ENCODE results near the gene DISC1.
"Not testable (repeated sequence)": the region's sequence is repeated elsewhere in the genome, so short reads cannot be mapped to it uniquely, and the experiment has no call there.

DISC1 gene

DNA sequence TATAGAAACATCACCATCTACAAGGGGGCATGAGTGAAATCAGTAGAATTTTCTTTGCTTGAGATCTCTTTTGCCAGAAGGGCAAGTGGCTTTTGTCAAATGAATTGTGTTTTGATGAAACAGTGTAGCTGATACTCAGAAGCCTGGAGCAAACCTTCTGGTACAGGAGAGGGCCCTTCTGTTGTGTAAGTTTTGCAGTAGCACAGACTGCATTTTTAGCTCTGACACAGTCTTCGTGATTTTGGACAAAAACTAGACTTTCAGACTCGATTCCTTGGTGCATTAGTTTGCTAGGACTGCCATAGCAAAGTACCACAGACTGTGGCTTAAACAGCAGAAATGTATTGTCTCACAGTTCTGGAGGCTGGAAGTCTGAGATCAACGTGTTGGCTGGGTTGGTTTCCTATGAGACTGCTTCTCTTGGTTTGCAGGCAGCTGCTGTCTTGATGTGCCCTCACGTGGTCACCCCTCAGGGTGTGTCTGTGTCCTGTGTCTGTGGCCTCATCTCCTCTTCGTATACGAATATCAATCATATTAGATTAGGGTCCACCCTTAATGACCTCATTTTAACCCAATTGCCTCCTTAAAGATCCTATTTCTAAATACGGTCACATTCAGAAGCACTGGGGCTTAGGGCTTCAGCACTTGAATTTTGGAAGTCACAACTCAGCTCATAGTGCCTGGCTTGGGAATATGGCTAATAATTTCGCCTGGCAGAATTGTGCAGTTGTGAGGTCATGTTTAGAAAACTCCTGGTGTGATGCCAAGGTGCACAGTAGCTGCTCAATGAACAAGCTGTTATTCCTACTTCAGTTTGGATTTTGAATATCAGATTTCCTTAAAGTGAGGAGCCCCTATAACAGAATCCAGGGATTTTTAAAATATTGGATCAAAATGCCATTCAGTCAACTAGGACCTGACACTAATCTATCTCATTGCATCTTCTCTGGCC, 21.2 kb upstream of the DISC1 start:
- in situ Hi-C loops (cut with MboI; ENCODE audit: low sequenced_read_pairs): no loop called here

DNA sequence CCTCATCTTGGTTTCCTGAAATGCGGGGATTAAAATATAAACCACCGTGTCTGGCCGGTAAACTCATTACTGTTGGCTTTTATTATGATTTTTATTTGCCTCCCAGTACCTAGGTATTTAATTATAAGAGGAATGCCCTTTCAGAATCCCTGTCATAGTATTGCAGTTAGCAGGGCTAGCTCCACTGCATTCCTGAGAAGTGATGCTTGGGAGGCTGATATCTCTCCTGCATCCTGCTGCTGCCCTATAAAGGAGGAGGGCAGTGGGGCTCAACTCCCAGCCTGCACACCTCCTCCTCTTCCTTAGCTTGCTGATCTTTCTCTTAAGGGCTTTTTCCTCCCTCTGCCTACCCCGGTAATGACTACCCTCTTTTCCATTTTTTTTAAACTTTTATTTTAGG, 19.9 kb upstream of the DISC1 start:
- in situ Hi-C loops (cut with MboI; ENCODE audit: low sequenced_read_pairs): no loop called here

DNA sequence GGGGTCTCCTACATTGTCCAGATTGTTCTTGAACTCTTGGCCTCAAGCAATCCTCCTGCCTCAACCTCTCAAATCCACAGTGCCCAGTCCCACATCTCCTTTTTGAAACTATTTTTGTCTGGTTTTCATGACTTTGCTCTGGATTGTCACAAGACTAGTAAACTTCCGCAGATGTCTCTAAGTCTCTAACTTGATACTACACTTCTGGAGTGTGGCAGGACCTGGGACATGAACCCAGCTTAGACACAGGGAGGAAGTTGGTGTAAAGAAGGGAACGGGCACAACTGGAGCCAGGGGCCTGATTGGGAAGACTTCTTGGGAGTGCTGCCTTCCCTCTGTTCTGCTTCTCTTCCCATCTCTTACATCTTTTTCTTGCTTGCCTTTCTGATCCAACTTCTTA, 16.2 kb upstream of the DISC1 start:
- in situ Hi-C loops (cut with MboI; ENCODE audit: low sequenced_read_pairs): no loop called here

GRCh38 chr1:231611111-231611510, 15.5 kb upstream of the DISC1 start:
- in situ Hi-C loops (cut with MboI; ENCODE audit: low sequenced_read_pairs): no loop called here

DNA sequence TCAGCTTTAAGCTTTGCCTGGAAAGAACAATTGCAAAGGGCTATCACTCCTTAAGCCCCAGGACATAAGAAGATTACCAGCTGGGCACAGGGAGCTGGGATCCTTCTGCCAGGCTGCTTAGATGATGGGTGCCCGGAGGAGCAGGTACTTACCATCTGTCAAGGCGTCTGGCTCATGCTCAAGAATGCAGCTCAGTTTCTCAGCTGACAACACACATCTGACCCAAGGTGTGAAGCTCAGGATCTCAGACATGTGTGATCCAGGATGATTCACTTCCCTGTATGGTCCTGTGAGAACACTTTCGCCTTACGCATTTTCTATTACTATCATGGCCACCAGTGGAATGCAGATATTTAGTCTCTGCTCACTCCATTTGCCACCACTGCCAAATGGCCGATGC, 14.7 kb upstream of the DISC1 start:
- in situ Hi-C loops (cut with MboI; ENCODE audit: low sequenced_read_pairs): no loop called here

DNA sequence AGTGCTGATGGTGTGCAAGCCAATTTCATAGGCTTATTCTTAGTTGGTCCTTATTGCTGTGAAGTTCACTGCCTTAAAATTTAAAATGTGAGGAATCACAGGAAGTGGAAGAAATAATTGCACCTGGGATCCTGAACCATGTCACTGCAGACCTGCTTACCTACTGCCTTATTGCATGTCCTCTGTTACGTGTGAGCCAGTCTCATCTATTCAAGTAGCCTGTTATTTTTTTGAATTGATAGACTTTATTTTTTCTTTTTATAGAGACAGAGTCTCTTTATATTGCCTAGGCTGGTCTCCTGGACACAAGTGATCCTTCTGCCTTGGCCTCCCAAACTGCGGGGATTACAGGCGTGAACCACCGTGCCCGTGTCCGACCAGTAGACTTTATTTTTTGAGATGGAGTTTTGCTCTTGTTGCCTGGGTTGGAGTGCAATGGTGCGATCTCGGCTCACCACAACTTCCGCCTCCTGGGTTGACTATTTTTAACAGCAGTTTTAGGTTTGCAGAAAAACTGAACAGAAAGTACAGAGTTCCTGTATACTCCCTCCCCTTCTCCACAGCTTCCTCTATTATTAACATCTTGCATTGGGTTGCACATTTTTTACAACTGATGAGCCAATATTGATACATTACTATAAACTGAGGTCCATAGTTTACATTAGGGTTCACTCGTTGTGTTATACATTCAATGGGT, 14.0 kb upstream of the DISC1 start:
- in situ Hi-C loops (cut with MboI; ENCODE audit: low sequenced_read_pairs): no loop called here

- in situ Hi-C loops (cut with MboI; ENCODE audit: low sequenced_read_pairs): no loop called here
Measured at GRCh38 chr1:231613419-231614349, 12.9 kb upstream of the DISC1 start.

DNA sequence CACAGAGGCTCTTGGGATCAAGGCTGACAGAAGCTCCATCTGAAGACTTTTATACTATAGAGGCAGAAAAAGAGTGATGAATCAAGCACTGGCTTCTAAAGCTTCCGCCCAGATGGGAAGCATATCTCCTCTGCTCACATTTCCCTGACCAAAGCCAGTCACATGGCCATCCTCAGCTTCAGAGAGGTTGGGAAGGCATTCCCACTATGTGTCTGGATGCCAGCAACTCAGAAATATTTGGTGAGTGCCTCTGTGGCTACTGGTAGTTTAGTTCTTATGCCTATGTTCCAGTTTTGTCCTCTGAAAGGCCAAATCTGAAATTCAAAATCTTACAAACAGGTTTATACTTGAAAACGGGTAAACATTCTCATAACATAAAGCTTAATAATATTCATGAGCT, 9.9 kb upstream of the DISC1 start:
- in situ Hi-C loops (cut with MboI; ENCODE audit: low sequenced_read_pairs): no loop called here

DNA sequence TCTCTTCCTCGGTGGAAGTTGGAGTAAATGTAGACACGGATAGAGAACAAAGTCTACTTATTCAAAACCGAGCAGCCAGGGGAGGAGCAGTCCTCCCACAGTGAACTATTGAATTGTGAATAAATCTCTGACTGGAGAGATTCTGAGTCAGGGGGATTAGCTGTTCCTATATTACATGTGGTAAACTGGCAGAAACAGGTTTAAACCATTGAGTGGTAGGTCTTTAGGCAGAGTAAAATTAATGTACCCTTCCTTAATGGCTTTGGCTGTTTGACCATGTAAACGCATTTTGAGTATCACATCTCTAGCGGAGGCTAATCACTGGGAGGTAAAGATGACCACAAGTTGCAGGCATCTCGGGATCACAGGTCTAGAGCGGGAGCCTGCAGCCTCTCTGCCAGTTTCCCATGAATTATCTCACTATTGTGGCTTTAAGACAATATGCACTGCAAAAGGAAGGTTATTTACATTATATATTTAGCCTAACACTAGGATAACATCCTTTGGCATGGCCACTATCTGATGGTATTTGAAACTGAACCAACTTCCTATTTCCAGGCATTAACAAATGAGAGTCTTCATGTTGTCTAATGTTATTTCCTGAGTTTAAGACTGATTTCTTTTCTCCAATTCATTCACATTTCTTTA, 7.9 kb upstream of the DISC1 start:
- in situ Hi-C loops (cut with MboI; ENCODE audit: low sequenced_read_pairs): no loop called here

- in situ Hi-C loops (cut with MboI; ENCODE audit: low sequenced_read_pairs): no loop called here
Measured at GRCh38 chr1:231619257-231619634, 7.3 kb upstream of the DISC1 start.

- in situ Hi-C loops (cut with MboI; ENCODE audit: low sequenced_read_pairs): not testable (repeated sequence)
Measured at GRCh38 chr1:231625042-231625441, 1.5 kb upstream of the DISC1 start.

DNA sequence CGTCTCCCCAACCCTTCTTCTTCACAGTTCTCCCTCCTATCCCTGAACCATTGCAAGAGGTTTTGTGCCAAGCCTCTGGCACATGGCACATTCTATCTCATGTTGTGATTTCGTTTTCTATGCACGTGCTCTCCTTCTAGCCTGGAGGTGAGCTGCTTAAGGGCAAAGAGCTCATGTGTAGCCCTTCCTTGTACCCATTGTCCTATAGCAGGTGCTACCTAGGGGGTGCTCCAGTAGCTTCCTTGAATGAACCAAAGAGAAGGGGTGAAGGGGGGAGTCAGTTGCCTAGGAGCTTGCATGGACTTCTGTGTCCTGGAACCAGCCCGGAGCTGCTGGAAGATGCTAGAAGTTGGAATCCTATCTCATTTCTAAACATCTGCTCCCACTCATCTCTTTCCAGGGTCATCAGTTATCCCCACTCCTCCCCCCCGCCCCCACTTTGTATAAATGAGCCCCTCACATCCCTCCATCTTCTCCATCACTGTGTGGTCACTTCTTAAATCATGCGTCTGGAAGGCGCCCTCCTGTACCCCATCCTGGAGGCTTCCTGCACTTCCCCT, 535 bp upstream of the DISC1 start:
- in situ Hi-C loops (cut with MboI; ENCODE audit: low sequenced_read_pairs): no loop called here

DNA sequence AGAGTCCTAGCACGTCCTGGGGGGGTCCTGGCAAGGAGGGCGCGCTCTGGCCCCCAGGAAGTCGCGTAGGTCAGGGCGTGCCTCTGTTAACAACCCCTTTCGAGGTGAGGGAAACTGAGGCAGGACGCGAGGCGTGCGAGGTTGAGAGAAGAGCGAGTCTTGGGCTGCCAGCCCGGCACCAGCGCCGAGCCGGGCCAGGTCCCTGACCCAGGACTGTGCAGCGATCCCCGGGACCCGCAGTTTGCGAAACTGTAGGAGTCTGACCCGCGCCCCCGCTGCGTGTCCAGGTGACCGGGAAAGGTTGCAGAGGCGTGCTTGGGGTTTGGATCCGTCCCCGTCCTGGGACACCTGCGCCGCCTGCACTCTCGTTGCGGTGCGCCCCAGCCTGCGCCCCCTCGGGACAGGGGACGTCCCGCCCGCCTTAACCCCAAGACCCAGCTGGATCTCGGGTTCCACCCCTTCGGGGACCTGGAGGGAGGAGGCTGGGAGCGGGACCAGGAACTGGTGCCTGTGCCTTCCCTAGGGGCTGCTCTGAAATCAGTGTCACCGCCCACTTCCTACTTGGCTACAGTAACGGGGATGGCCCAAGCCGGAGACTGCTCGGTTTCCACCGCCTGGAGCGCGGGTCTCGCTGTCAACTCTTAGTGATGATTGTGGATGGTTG, 493 bp downstream of the DISC1 start:
- in situ Hi-C loops (cut with MboI; ENCODE audit: low sequenced_read_pairs): no loop called here

GRCh38 chr1:231628207-231628876, 1.8 kb downstream of the DISC1 start:
- in situ Hi-C loops (cut with MboI; ENCODE audit: low sequenced_read_pairs): no loop called here

- in situ Hi-C loops (cut with MboI; ENCODE audit: low sequenced_read_pairs): no loop called here
Measured at GRCh38 chr1:231629132-231629531, 2.5 kb downstream of the DISC1 start.

GRCh38 chr1:231630558-231631205, 4.1 kb downstream of the DISC1 start:
- in situ Hi-C loops (cut with MboI; ENCODE audit: low sequenced_read_pairs): no loop called here

DNA sequence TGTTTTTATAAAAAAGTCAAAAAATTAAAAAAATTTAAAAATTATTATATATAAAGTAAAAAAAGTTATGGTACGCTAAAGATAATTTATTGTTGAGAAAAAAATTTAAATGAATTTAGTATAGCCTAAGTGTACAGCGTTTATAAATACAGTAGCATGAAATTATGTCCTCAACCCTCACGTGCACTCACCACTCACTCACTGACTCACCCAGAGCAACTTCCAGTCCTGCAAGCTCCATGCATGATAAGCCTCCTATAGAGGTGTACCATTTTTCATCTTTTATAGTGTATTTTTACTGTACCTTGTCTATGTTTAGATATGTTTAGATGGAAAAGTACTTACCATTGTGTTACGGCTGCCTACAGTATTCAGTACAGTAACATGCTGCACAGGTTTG, 5.1 kb downstream of the DISC1 start:
- in situ Hi-C loops (cut with MboI; ENCODE audit: low sequenced_read_pairs): no loop called here

DNA sequence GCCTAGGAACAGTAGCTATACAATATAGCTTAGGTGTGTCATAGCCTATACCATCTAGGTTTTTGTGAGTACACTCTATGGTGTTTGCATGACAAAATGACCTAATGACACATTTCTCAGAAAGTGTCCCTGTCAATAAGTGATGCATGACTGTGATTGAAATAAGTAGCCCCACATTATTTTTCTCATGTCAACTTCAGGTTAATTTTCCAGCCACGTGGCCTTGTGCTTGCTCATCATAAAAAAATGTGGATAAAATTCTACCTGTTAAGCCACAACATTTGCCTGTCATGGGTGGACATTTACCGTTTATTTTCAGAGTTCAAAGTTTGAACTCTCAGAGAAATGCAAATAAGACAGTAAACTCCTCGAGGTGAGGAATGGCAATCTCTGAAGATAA, 5.5 kb downstream of the DISC1 start:
- in situ Hi-C loops (cut with MboI; ENCODE audit: low sequenced_read_pairs): no loop called here
